HG03025 (cell line): ENCODE results near the gene TMEM131.

ENCODE experiments used
- ATAC-seq: cut with Tn5 transposase; IDR thresholded peaks from one replicate; pipeline ENCODE4 v1.9.1; 2021; ENCODE audit warnings: mild to moderate bottlenecking, moderate library complexity; ENCODE audit not compliant: unreplicated experiment, low FRiP score

Gene TMEM131

GRCh38 chr2:97732436-97733340 is 263.1 kb downstream of the TMEM131 start:
- no peak for ATAC-seq

- no peak for ATAC-seq
Measured at GRCh38 chr2:97731274-97732020, 264.3 kb downstream of the TMEM131 start.

DNA sequence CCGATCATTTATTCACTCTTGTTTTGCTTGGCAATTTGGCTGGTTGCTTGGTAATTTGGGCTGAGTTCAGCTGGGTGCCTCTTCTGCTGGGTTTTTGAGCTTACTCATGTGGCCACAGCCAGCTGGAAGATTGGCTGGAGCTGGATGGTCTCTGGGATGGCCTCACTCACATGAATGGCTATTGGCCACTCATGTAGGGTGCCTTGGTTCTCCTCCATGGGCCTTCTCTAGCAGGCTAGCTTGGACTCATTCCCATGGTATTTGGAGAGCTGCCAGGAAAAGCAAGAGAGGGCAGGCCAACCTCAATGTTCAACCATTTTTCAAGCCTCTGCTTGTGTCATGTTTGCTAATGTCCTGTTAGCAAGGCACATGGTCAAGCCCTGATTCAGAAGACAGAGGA is 265.5 kb downstream of the TMEM131 start:
- ATAC-seq = no peak

- no peak for ATAC-seq
Measured at GRCh38 chr2:97728091-97728731, 267.5 kb downstream of the TMEM131 start.

GRCh38 chr2:97727296-97727695 is 268.5 kb downstream of the TMEM131 start:
- ATAC-seq = no peak

DNA sequence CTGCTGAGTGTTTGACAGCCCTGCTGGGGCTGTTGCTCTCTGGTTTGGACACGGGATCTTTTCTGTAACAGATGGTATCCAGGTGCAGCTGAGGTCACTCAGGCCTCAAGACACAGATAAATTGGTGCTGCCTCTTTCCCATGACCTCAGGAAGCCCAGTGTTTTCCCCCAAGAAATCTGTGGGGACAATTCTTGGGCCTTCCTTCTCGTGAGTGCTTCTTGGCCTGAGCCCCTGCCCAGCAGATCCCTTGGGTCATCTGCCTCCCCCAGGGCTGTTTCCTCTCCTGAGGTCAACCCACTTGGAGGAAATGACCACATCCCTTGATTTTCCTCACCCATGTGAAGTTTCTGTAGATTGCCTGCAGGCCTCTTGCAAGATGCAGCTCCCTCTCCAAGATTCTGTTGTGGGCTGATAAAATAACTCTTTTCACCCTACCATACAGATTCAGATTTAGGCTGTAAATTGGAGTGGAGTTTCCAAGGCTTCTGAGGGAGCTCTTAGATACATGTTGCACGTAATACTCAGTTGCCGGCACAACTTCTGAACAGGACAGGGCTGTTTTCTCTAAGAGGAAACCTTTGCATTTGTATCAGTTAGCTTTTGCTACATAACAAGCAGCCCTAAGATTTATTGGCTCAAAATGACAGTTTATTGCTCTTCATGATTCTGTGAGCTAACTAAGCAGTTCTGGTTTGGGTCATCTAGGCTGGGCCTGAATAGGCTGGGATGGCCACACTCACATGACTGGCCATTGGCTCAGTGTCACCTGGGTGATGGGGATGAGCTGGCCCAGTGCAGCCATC is 269.3 kb downstream of the TMEM131 start:
- no peak for ATAC-seq

GRCh38 chr2:97724946-97725688 is 270.6 kb downstream of the TMEM131 start:
- ATAC-seq = no peak

- no peak for ATAC-seq
Measured at GRCh38 chr2:97724501-97724900, 271.2 kb downstream of the TMEM131 start.

DNA sequence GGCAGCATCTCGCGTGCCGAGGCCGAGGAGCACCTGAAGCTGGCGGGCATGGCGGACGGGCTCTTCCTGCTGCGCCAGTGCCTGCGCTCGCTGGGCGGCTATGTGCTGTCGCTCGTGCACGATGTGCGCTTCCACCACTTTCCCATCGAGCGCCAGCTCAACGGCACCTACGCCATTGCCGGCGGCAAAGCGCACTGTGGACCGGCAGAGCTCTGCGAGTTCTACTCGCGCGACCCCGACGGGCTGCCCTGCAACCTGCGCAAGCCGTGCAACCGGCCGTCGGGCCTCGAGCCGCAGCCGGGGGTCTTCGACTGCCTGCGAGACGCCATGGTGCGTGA is 271.7 kb downstream of the TMEM131 start:
- no peak for ATAC-seq

- ATAC-seq = no peak
Measured at GRCh38 chr2:97723156-97724072, 272.3 kb downstream of the TMEM131 start.

GRCh38 chr2:97722227-97722626 is 273.5 kb downstream of the TMEM131 start:
- ATAC-seq = no peak

DNA sequence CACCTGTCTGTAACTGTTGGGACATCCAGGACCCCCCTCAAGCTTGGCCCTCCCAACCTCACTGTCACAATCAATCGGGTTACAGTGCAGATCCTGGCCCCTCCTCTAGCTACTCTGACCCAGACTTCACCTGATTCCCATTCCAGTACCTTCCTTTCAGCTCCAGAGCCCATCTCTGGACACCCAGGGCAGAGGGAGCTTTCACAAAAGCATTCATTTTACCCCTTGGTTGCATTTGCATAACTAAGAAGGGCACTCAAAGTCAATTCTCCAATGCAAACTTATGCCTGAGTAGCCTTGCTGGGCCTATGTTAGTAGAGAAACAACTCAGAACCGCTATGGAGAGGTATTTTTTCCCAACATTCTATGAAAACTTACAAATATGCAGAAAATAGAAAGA is 275.0 kb downstream of the TMEM131 start:
- no peak for ATAC-seq

DNA sequence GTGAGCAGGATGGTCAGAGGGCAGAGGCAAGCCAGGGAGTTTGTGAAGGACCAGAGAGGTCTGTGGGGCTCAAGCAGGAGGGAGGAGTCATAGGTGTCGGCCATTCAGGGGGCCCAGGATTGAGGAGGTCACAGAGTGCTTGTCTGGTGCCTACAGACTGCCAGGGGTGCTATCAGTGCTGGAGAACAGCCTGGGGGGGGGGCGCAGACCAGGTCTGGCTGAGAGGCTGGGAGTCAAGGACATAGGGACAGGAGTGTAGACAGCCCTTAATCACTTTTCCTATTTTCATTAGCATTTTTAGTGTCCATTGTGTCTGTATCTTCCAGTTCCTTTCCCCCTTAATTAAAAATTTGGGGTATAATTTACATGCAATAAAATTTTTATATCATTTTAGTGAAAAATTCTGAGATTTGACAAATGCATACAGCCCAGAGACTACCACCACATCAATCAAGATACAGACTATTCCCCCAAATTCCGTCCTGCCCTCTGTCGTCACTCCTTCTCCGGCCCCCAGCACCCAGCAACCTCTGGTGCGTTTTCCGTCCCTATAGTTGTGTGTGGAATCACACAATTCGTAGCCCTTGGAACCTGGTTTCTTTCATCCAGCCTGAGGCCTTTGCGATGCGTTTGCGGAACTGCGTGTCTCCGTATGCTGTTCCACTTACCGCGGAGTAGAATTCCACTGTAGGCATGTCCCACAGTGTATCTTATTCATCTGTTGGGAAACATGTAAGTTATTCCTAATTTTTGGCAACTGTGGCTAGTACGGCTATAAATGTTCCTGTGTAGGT is 276.2 kb downstream of the TMEM131 start:
- no peak for ATAC-seq

DNA sequence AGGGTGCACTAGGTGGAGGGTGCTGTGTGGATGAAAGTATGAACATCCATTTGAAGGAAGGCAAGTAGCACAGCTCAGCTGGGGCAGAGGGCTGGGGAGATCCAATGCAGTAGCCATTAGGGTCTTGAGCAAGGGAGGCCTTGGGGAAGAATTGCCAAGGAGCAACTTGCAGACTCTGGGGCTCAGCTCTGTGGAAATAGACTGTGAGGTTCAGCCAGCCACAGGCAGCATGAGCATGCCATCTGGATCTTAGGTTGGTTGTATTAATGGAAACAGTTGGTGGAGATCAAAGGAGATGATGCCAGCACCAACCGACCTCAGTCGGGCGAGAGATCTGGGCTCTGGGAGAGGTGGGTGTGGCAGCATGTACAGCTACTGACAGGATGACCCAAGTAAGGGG is 276.8 kb downstream of the TMEM131 start:
- ATAC-seq = no peak

DNA sequence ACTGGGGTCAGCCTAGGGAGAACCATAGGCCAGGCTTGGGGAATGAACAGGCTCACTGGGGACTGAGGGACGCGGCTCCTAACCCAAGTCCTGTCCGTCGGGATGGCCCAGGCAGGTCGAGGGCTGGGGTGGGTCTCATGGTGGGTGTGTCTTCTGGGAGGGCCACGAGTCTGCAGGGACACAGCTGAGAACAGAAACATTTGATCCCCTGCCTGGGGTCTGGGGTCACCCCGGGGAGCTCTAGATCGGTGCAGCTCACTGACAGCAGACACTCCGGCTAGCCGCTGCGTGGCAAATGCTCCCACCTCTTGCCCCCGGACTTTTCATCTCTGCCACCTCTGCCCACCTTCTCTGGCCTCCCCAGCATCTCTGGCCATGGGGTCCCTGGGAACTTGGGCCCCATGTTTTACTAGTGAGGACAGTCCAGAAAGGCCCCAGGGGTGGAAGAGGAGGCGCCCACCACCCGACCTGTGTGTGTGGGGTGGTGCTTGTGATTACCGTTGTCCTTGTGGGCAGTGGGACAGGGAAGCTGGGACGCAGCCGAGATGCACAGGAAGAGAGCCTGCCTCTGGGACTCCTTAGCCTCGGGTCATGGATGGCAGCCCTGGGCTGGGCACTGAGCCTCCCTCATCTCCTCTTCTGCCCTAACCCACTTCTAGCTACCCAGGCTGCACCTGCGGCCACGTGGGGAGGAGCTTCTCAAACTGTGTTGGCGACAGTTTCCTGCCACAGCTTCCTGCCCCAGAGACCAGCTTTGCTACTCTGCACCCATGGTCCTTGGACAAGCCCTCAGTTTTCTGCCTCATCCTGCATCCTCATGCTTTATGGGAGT is 277.5 kb downstream of the TMEM131 start:
- ATAC-seq = no peak

DNA sequence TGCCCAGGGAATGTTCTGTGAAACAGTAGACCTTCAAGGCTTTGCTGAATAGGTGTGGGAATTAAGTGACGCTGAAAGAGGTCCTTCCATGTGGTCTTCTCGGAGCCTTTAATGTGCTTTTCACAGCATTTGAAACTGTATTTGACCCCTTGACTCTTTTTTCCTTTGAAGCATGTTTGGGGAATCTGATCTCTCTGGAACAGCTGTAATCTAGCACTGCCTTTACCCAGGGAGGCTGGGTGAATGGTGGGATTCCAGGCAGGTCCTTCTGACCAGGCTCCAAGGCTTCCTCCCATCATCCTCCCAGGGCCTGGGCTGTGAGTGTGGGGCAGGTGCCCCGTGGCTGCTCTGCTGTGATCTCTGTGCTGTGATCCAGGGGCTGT is 278.1 kb downstream of the TMEM131 start:
- no peak for ATAC-seq
